8988T (cell line): ENCODE results near the gene TCF20.

Experiments used
- DNase-seq: peaks from one replicate; pipeline ENCODE4 v3.0.0; 2011

TCF20 gene

GRCh38 chr22:42249831-42250230 lies 20.6 kb downstream of the TCF20 start:
- no peak for DNase-seq

- no peak for DNase-seq
Measured at GRCh38 chr22:42248995-42249394, 21.5 kb downstream of the TCF20 start.

GRCh38 chr22:42247596-42247995 lies 22.9 kb downstream of the TCF20 start:
- no peak for DNase-seq

GRCh38 chr22:42243802-42244060 lies 26.7 kb downstream of the TCF20 start:
- no peak for DNase-seq

- DNase-seq = no peak
Measured at GRCh38 chr22:42236848-42237247, 33.6 kb downstream of the TCF20 start.

GRCh38 chr22:42236268-42236667 lies 34.2 kb downstream of the TCF20 start:
- DNase-seq = no peak

- no peak for DNase-seq
Measured at GRCh38 chr22:42233879-42234278, 36.6 kb downstream of the TCF20 start.

- no peak for DNase-seq
Measured at GRCh38 chr22:42231929-42232328, 38.5 kb downstream of the TCF20 start.

GRCh38 chr22:42229455-42230149 lies 40.9 kb downstream of the TCF20 start:
- DNase-seq = no peak

GRCh38 chr22:42228483-42228882 lies 42.0 kb downstream of the TCF20 start:
- no peak for DNase-seq

GRCh38 chr22:42227435-42227834 lies 43.0 kb downstream of the TCF20 start:
- DNase-seq = no peak

GRCh38 chr22:42225841-42226240 lies 44.6 kb downstream of the TCF20 start:
- DNase-seq = no peak

- no peak for DNase-seq
Measured at GRCh38 chr22:42222140-42222539, 48.3 kb downstream of the TCF20 start.
